HUES6 (cell line): ENCODE results near the gene DOCK6.

Experiments used
- H3K27ac ChIP-seq: 2 replicates; pipeline ENCODE4 v1.7.0; 2013; ENCODE audit warnings: low read depth, mild to moderate bottlenecking, low read length, inconsistent platforms
- H3K27me3 ChIP-seq: 2 replicates; pipeline ENCODE4 v1.6.1; 2013; ENCODE audit warnings: low read length; ENCODE audit not compliant: control insufficient read depth, insufficient read depth
- H3K36me3 ChIP-seq: 2 replicates; pipeline ENCODE4 v1.6.1; 2013; ENCODE audit warnings: low read length; ENCODE audit not compliant: control insufficient read depth, insufficient read depth
- H3K4me1 ChIP-seq: 2 replicates; pipeline ENCODE4 v1.6.1; 2013; ENCODE audit warnings: low read length; ENCODE audit not compliant: control insufficient read depth, insufficient read depth
- H3K4me3 ChIP-seq: 2 replicates; pipeline ENCODE4 v1.5.1; 2013; ENCODE audit warnings: low read depth, low read length
- H3K9ac ChIP-seq: one replicate; pipeline ENCODE4 v1.6.1; 2013; ENCODE audit warnings: mild to moderate bottlenecking, low read length
- H3K9me3 ChIP-seq: 2 replicates; pipeline ENCODE4 v1.6.1; 2013; ENCODE audit warnings: low read depth, low read length; ENCODE audit not compliant: control insufficient read depth, insufficient read depth

Gene DOCK6

GRCh38 chr19:11200015-11200574, 62.2 kb downstream of the DOCK6 start:
- Histone ChIP-seq H3K4me1 (peaks cover 13% of the 10 kb centered on the region; the same call in 1 of the 2 replicates), H3K27ac (no peak overlapping the region), H3K36me3 (peaks cover 22% of the 10 kb centered on the region), H3K9me3 (no peaks in the 10 kb centered on the region), H3K27me3 (no peaks in the 10 kb centered on the region), H3K4me3 (no peak overlapping the region), H3K9ac (no peak overlapping the region)

- H3K4me1 ChIP-seq: peaks cover 16% of the 10 kb centered on the region; the same call in 1 of the 2 replicates
- no peaks in the 10 kb centered on the region for H3K27me3 ChIP-seq
- H3K27ac ChIP-seq: no peak overlapping the region
- peaks cover 22% of the 10 kb centered on the region for H3K36me3 ChIP-seq
- no peaks in the 10 kb centered on the region for H3K9me3 ChIP-seq
- no peak overlapping the region for H3K4me3 ChIP-seq
- no peak overlapping the region for H3K9ac ChIP-seq
These were observed 62.8 kb downstream of the DOCK6 start for GRCh38 chr19:11199517-11199916.

- no peak overlapping the region for H3K4me3 ChIP-seq
- H3K4me1 ChIP-seq: peaks cover 16% of the 10 kb centered on the region; the same call in 1 of the 2 replicates
- H3K9ac ChIP-seq: no peak overlapping the region
- H3K27ac ChIP-seq: no peak overlapping the region
- peaks cover 28% of the 10 kb centered on the region for H3K36me3 ChIP-seq
- H3K9me3 ChIP-seq: no peaks in the 10 kb centered on the region
- H3K27me3 ChIP-seq: no peaks in the 10 kb centered on the region
These were observed 63.4 kb downstream of the DOCK6 start for GRCh38 chr19:11198769-11199424.

- Histone ChIP-seq H3K27me3 (no peaks in the 10 kb centered on the region), H3K9me3 (no peaks in the 10 kb centered on the region), H3K9ac (peak overlapping the region; percentile 14), H3K36me3 (peaks cover 34% of the 10 kb centered on the region), H3K4me3 (peak overlapping the region; percentile 98), H3K4me1 (peaks cover 12% of the 10 kb centered on the region; the same call in 1 of the 2 replicates), H3K27ac (no peak overlapping the region)
These were observed 64.2 kb downstream of the DOCK6 start for GRCh38 chr19:11198175-11198534.

- H3K36me3 ChIP-seq: peaks cover 34% of the 10 kb centered on the region
These were observed 64.8 kb downstream of the DOCK6 start, which contains the start of gene KANK2 for GRCh38 chr19:11197291-11198174. Gene KANK2 (minus strand): TSS chr19:11197545. CDS start chr19:11194511, 3,034 bp downstream.

DNA sequence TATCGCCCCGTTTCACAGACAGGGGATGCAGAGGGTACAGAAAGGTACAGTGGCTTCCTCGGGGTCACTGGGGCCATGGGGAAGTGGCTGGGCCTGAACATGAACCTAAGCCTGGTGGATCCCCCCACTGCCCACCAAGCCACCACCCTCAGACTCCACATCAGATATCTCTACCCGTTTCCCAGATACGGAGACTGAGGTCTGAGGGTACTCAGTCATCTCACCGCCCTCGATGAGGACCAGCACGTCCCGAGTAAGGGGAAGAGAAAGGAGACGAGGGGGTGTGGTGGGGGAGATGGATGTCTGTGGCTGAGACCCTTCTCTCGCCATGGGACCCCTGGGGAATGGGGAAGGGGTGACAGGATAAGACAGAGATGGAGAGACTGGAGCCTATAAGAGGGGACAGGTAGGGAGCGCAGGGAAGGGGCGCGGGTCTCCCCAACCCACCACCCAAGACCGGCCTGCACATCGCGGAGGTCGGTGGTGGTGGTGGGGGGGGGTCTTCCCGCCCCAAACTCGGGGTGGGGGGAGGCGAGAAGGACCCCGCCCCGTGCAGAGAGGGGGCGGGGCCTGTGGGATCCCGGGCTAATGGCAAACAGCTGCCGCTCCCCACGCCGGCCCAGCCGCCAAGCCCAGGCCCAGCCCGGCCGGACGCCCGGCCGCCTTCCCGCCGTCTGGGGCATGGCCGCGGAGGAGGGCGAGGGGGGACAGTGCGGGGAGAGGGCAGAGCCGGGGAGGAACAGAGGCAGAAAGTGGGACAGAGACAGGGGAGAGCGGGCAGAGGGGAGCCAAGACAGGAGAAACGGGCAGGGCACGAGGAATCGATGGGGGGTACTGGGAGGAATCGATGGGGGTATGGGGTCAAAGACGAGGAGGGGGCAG, 65.7 kb downstream of the DOCK6 start:
- H3K27ac ChIP-seq: peak overlapping the region; percentile 64; the same call in 1 of the 2 replicates
- H3K9me3 ChIP-seq: no peaks in the 10 kb centered on the region
- H3K9ac ChIP-seq: peak overlapping the region; percentile 86
- peaks cover 34% of the 10 kb centered on the region for H3K36me3 ChIP-seq
- no peaks in the 10 kb centered on the region for H3K27me3 ChIP-seq
- H3K4me1 ChIP-seq: peaks cover 12% of the 10 kb centered on the region; the same call in 1 of the 2 replicates
- peak overlapping the region; percentile 98 for H3K4me3 ChIP-seq

More at GRCh38 chr19:11197291-11198174, 64.8 kb downstream of the DOCK6 start, which contains the start of gene KANK2:
- peaks cover 12% of the 10 kb centered on the region; the same call in 1 of the 2 replicates for H3K4me1 ChIP-seq
- no peaks in the 10 kb centered on the region for H3K27me3 ChIP-seq
- peak within 1 kb of the TSS; percentile 98 for H3K4me3 ChIP-seq
- peak within 1 kb of the TSS; percentile 64; the same call in 1 of the 2 replicates for H3K27ac ChIP-seq
- H3K9me3 ChIP-seq: no peaks in the 10 kb centered on the region
- H3K9ac ChIP-seq: peak within 1 kb of the TSS; percentile 86

GRCh38 chr19:11195681-11196080, 66.6 kb downstream of the DOCK6 start:
- no peak overlapping the region for H3K4me3 ChIP-seq
- H3K4me1 ChIP-seq: peaks cover 12% of the 10 kb centered on the region; the same call in 1 of the 2 replicates
- H3K27ac ChIP-seq: no peak overlapping the region
- H3K36me3 ChIP-seq: peaks cover 38% of the 10 kb centered on the region
- no peaks in the 10 kb centered on the region for H3K27me3 ChIP-seq
- H3K9me3 ChIP-seq: no peaks in the 10 kb centered on the region
- no peak overlapping the region for H3K9ac ChIP-seq

- H3K36me3 ChIP-seq: peaks cover 45% of the 10 kb centered on the region
- H3K9ac ChIP-seq: no peak overlapping the region
- no peaks in the 10 kb centered on the region for H3K9me3 ChIP-seq
- no peaks in the 10 kb centered on the region for H3K27me3 ChIP-seq
- no peak overlapping the region for H3K27ac ChIP-seq
- H3K4me1 ChIP-seq: peaks cover 12% of the 10 kb centered on the region; the same call in 1 of the 2 replicates
- no peak overlapping the region for H3K4me3 ChIP-seq
These were observed 67.4 kb downstream of the DOCK6 start for GRCh38 chr19:11194656-11195558.

GRCh38 chr19:11194173-11194572, 68.2 kb downstream of the DOCK6 start:
- no peaks in the 10 kb centered on the region for H3K27me3 ChIP-seq
- peaks cover 12% of the 10 kb centered on the region; the same call in 1 of the 2 replicates for H3K4me1 ChIP-seq
- H3K27ac ChIP-seq: no peak overlapping the region
- peaks cover 47% of the 10 kb centered on the region for H3K36me3 ChIP-seq
- no peak overlapping the region for H3K4me3 ChIP-seq
- H3K9ac ChIP-seq: no peak overlapping the region
- H3K9me3 ChIP-seq: no peaks in the 10 kb centered on the region
